PC-9 (cell line): ENCODE data around the gene PRSS50.

Source experiments
- CTCF ChIP-seq: fragments of 200-600 bp; sonication (generic); conservative IDR thresholded peaks from 2 replicates; pipeline ENCODE4 v1.6.1; 2017; ENCODE audit warnings: mixed run types, antibody characterized with exemption, mild to moderate bottlenecking, moderate library complexity
- EZH2 ChIP-seq: fragments of 200-600 bp; sonication (generic); IDR thresholded peaks from 2 replicates; pipeline ENCODE4 v1.8.0; 2017; ENCODE audit warnings: antibody characterized with exemption, low read depth

GRCh38 chr3:46685446-46685845 lies 32.2 kb downstream of the PRSS50 start:
- no peak for TF ChIP-seq EZH2
- no peak for TF ChIP-seq CTCF
